Measurements from ENCODE around the gene NRDC. TPM values are rescaled to one million over a fixed set of nuclear protein-coding genes. Genes with fewer than 3 reads are reported as not detected.

NRDC gene
- total RNA-seq, 4 donors from 2014 or later: 35.1 to 83.7 (median 64.1) TPM

GRCh38 chr1:51750218-51750617, 128.3 kb downstream of the NRDC start:
- TF ChIP-seq CTCF (IDR thresholded peaks at IDR 0.05) (no peak), POLR2A (IDR thresholded peaks at IDR 0.05) (no peak)
- no peaks in the 10 kb centered on the region for H3K27me3 ChIP-seq
- no peak overlapping the region for H3K4me3 ChIP-seq
- no peak for DNase-seq
- H3K4me1 ChIP-seq: no peaks in the 10 kb centered on the region
- no peaks in the 10 kb centered on the region for H3K9me3 ChIP-seq
- WGBS, 2 donors: 91% methylated on average over 3 of the region's 3 CpGs
- no peak overlapping the region for H3K27ac ChIP-seq
- intact Hi-C loops (cut with DNase I): no loop called here
- peaks cover 0 to 55% (median 0%) of the 10 kb centered on the region in 3 donors for H3K36me3 ChIP-seq

GRCh38 chr1:51749151-51749550, 129.4 kb downstream of the NRDC start:
- DNase-seq: no peak
- TF ChIP-seq CTCF (IDR thresholded peaks at IDR 0.05) (no peak), POLR2A (IDR thresholded peaks at IDR 0.05) (no peak)
- Histone ChIP-seq H3K27ac (no peak overlapping the region), H3K36me3 (peaks cover 0 to 49% (median 0%) of the 10 kb centered on the region in 3 donors), H3K4me1 (no peaks in the 10 kb centered on the region), H3K9me3 (no peaks in the 10 kb centered on the region), H3K27me3 (no peaks in the 10 kb centered on the region), H3K4me3 (no peak overlapping the region)
- WGBS, 2 donors: 90 to 100% methylated on average over 2 to 3 of the region's 3 CpGs
- intact Hi-C loops (cut with DNase I): no loop called here

GRCh38 chr1:51745304-51745570, 133.3 kb downstream of the NRDC start:
- Histone ChIP-seq H3K36me3 (peaks cover 0 to 19% (median 0%) of the 10 kb centered on the region in 3 donors), H3K9me3 (no peaks in the 10 kb centered on the region), H3K4me3 (no peak overlapping the region), H3K27ac (no peak overlapping the region), H3K4me1 (no peaks in the 10 kb centered on the region), H3K27me3 (no peaks in the 10 kb centered on the region)
- DNase-seq: no peak
- intact Hi-C loops (cut with DNase I): no loop called here
- no peak for TF ChIP-seq POLR2A (IDR thresholded peaks at IDR 0.05)
- no peak for TF ChIP-seq CTCF (IDR thresholded peaks at IDR 0.05)

GRCh38 chr1:51744506-51745303, 133.8 kb downstream of the NRDC start:
- Histone ChIP-seq H3K9me3 (no peaks in the 10 kb centered on the region), H3K36me3 (peaks cover 0 to 19% (median 0%) of the 10 kb centered on the region in 3 donors), H3K4me1 (no peaks in the 10 kb centered on the region), H3K27me3 (no peaks in the 10 kb centered on the region), H3K4me3 (no peak overlapping the region), H3K27ac (no peak overlapping the region)
- no peak for DNase-seq
- WGBS, 2 donors: 89% methylated on average over 4 of the region's 4 CpGs
- intact Hi-C loops (cut with DNase I): no loop called here
- TF ChIP-seq POLR2A (IDR thresholded peaks at IDR 0.05) (no peak), CTCF (IDR thresholded peaks at IDR 0.05) (no peak)

GRCh38 chr1:51741121-51741681, 137.3 kb downstream of the NRDC start:
- H3K9me3 ChIP-seq: no peaks in the 10 kb centered on the region
- intact Hi-C loops (cut with DNase I): no loop called here
- H3K27ac ChIP-seq: no peak overlapping the region
- TF ChIP-seq CTCF (IDR thresholded peaks at IDR 0.05): no peak
- no peak for TF ChIP-seq POLR2A (IDR thresholded peaks at IDR 0.05)
- no peaks in the 10 kb centered on the region for H3K27me3 ChIP-seq
- no peak overlapping the region for H3K4me3 ChIP-seq
- no peaks in the 10 kb centered on the region for H3K36me3 ChIP-seq
- no peak for DNase-seq
- 93 to 96% methylated on average over 1 of the region's 1 CpG for WGBS, 2 donors
- peaks cover 0 to 11% (median 5%) of the 10 kb centered on the region in 3 donors for H3K4me1 ChIP-seq

Measured in esophagus squamous epithelium (tissue), 5 donors.